HCT116 (cell line): ENCODE measurements around the gene ZNF785. TPM values are rescaled to one million over a fixed set of nuclear protein-coding genes. Genes with fewer than 3 reads are reported as not detected.

Experiments used
- ATAC-seq: fragments of 200-7000 bp; cut with Tn5 transposase; 2 replicates; pipeline ENCODE4 v1.9.1; 2020; ENCODE audit warnings: mild to moderate bottlenecking, moderate library complexity
- BruUV-seq: library from RNA; stranded (reverse); fragments of 400-500 nt; replicated peaks from 2 replicates; lab custom pipeline; 2021; lab: Mats Ljungman, UMichigan
- CTCF ChIA-PET: fragments of 300-600 bp; sonication (Branson Sonifier 250); formaldehyde crosslinking; loops from one replicate; lab custom pipeline; 2021; ENCODE audit warnings: antibody characterized with exemption; lab: Charles Lee
- POLR2A ChIA-PET: fragments of 300-600, 350-600 bp; sonication (Branson Sonifier 250); formaldehyde crosslinking; loops from one replicate; lab custom pipeline; 2021; ENCODE audit warnings: antibody characterized with exemption; lab: Charles Lee
- RAD21 ChIA-PET, 2 experiments: fragments of 300-600 bp; sonication (Branson Sonifier 250); formaldehyde crosslinking; loops; one replicate each; lab custom pipeline; 2023; ENCODE audit warnings: low total read pairs in 2 of 2; ENCODE audit not compliant: uncharacterized antibody in 2 of 2, unreplicated experiment in 2 of 2, low non-redundant PET in 1 of 2; lab: Charles Lee
- DNase-seq: peaks from one replicate; pipeline ENCODE4 v3.0.0-alpha.2; 2010; ENCODE audit warnings: low read depth, low spot score
- H2AFZ ChIP-seq: fragments of 200-600 bp; shearing (Covaris generic), sonication (generic); 2 replicates; pipeline ENCODE4 v1.6.1; 2017; ENCODE audit warnings: low read depth, mixed run types, mixed read lengths, antibody characterized with exemption, low read length; ENCODE audit not compliant: poor library complexity, severe bottlenecking
- H3K27ac ChIP-seq: 2 replicates; pipeline ENCODE4 v1.5.1; 2012; ENCODE audit warnings: low read depth, low read length
- H3K27me3 ChIP-seq: fragments of 200-600 bp; sonication (generic); 2 replicates; pipeline ENCODE4 v1.6.1; 2016; ENCODE audit warnings: mixed run types, low read length, mixed read lengths; ENCODE audit not compliant: insufficient read depth
- H3K36me3 ChIP-seq, 2 experiments: fragments of 200-500 bp in 1 of 2; fragments of 200-600 bp in 1 of 2; sonication (Bioruptor generic) in 1 of 2; sonication (generic) in 1 of 2; 2 replicates each; pipeline versions ENCODE4 v1.5.1 to v1.6.1; 2014 to 2016; ENCODE audit warnings: low read length in 2 of 2, inconsistent platforms in 1 of 2, mixed read lengths in 1 of 2, mixed run types in 1 of 2; ENCODE audit not compliant: insufficient read depth in 2 of 2, control insufficient read depth in 1 of 2
- H3K4me1 ChIP-seq, 2 experiments: fragments of 200-600 bp in 1 of 2; sonication (generic) in 1 of 2; 2 replicates each; pipeline versions ENCODE4 v1.5.1 to v1.6.1; 2012 to 2017; ENCODE audit warnings: low read length in 2 of 2, inconsistent platforms in 1 of 2, mild to moderate bottlenecking in 1 of 2, mixed read lengths in 1 of 2, mixed run types in 1 of 2, moderate library complexity in 1 of 2; ENCODE audit not compliant: insufficient read depth in 2 of 2, control insufficient read depth in 1 of 2
- H3K4me2 ChIP-seq: fragments of 200-600 bp; sonication (generic); 2 replicates; pipeline ENCODE4 v1.6.1; 2017; ENCODE audit warnings: mixed run types, low read length, mixed read lengths
- H3K4me3 ChIP-seq, 2 experiments: fragments of 200-600 bp in 1 of 2; sonication (generic) in 1 of 2; replicated peaks in 1 of 2; 2 replicates each; pipeline ENCODE4 v1.5.1; 2011 to 2016; ENCODE audit warnings: low read length in 2 of 2, control low read depth in 1 of 2, low read depth in 1 of 2, mild to moderate bottlenecking in 1 of 2, mixed read lengths in 1 of 2, mixed run types in 1 of 2
- H3K79me2 ChIP-seq: fragments of 200-600 bp; sonication (generic); 2 replicates; pipeline ENCODE4 v1.6.1; 2017; ENCODE audit warnings: mild to moderate bottlenecking, mixed run types, low read length, moderate library complexity, mixed read lengths; ENCODE audit not compliant: insufficient read depth
- H3K9ac ChIP-seq: fragments of 200-600 bp; sonication (generic); 2 replicates; pipeline ENCODE4 v1.6.1; 2016; ENCODE audit warnings: low read length, mixed read lengths
- H3K9me2 ChIP-seq: fragments of 200-600 bp; sonication (generic), shearing (Covaris generic); 2 replicates; pipeline ENCODE4 v1.6.1; 2017; ENCODE audit warnings: mixed run types, mild to moderate bottlenecking, moderate library complexity; ENCODE audit not compliant: insufficient read depth
- H3K9me3 ChIP-seq, 2 experiments: fragments of 200-500 bp in 1 of 2; fragments of 200-600 bp in 1 of 2; sonication (Bioruptor generic) in 1 of 2; sonication (generic) in 1 of 2; 2 replicates each; pipeline ENCODE4 v1.6.1; 2014 to 2017; ENCODE audit warnings: low read length in 2 of 2, mixed read lengths in 2 of 2, inconsistent platforms in 1 of 2, low read depth in 1 of 2, mild to moderate bottlenecking in 1 of 2, mixed run types in 1 of 2, moderate library complexity in 1 of 2; ENCODE audit not compliant: control insufficient read depth in 1 of 2, insufficient read depth in 1 of 2
- H4K20me1 ChIP-seq: fragments of 200-600 bp; sonication (generic), shearing (Covaris generic); 2 replicates; pipeline ENCODE4 v1.6.1; 2017; ENCODE audit warnings: mixed run types, mild to moderate bottlenecking, moderate library complexity; ENCODE audit not compliant: insufficient read depth
- ATF3 ChIP-seq: IDR thresholded peaks from 2 replicates; pipeline ENCODE4 v1.6.1; 2012
- CBX3 ChIP-seq: IDR thresholded peaks from 2 replicates; pipeline ENCODE4 v1.6.1; 2012; ENCODE audit warnings: low read depth
- CEBPB ChIP-seq: IDR thresholded peaks from 2 replicates; pipeline ENCODE4 v1.6.1; 2012; ENCODE audit warnings: low read depth
- CTCF ChIP-seq, 3 experiments: fragments of 200-600 bp in 1 of 3; sonication (generic) in 1 of 3; IDR thresholded peaks in 2 of 3; conservative IDR thresholded peaks in 1 of 3; 2 replicates each; pipeline ENCODE4 v1.5.1; 2012 to 2017; ENCODE audit warnings: low read depth in 2 of 3, low read length in 2 of 3, antibody characterized with exemption in 1 of 3, borderline replicate concordance in 1 of 3, control low read depth in 1 of 3, mild to moderate bottlenecking in 1 of 3, mixed read lengths in 1 of 3, mixed run types in 1 of 3, moderate library complexity in 1 of 3; ENCODE audit not compliant: insufficient read depth in 1 of 3
- EGR1 ChIP-seq: IDR thresholded peaks from 2 replicates; pipeline ENCODE4 v1.6.1; 2012; ENCODE audit warnings: low read depth
- ELF1 ChIP-seq: IDR thresholded peaks from 2 replicates; pipeline ENCODE4 v1.6.1; 2012; ENCODE audit warnings: low read depth, borderline replicate concordance
- EZH2 ChIP-seq: fragments of 200-600 bp; sonication (generic); IDR thresholded peaks from 2 replicates; pipeline ENCODE4 v1.6.1; 2017; ENCODE audit warnings: antibody characterized with exemption, mixed run types
- FOSL1 ChIP-seq: IDR thresholded peaks from 2 replicates; pipeline ENCODE4 v1.6.1; 2012; ENCODE audit warnings: low read depth
- JUND ChIP-seq: IDR thresholded peaks from 2 replicates; pipeline ENCODE4 v1.6.1; 2012
- MAX ChIP-seq: IDR thresholded peaks from 2 replicates; pipeline ENCODE4 v1.6.1; 2012
- POLR2A ChIP-seq: IDR thresholded peaks from 2 replicates; pipeline ENCODE4 v1.7.0; 2011; ENCODE audit warnings: borderline replicate concordance; ENCODE audit not compliant: insufficient read depth, insufficient read length; ENCODE audit errors: extremely low read depth
- POLR2AphosphoS5 ChIP-seq: IDR thresholded peaks from 2 replicates; pipeline ENCODE4 v1.6.1; 2011; ENCODE audit warnings: mild to moderate bottlenecking, low read depth, low read length, moderate library complexity
- RAD21 ChIP-seq: IDR thresholded peaks from 2 replicates; pipeline ENCODE4 v1.6.1; 2012; ENCODE audit warnings: low read depth, mild to moderate bottlenecking
- SP1 ChIP-seq: IDR thresholded peaks from 2 replicates; pipeline ENCODE4 v1.6.1; 2012; ENCODE audit warnings: low read depth
- SRF ChIP-seq: IDR thresholded peaks from 2 replicates; pipeline ENCODE4 v1.6.1; 2012; ENCODE audit warnings: low read depth
- YY1 ChIP-seq: IDR thresholded peaks from 2 replicates; pipeline ENCODE4 v1.6.1; 2011; ENCODE audit warnings: low read length, low read depth, moderate library complexity, mild to moderate bottlenecking; ENCODE audit not compliant: insufficient replicate concordance; ENCODE audit errors: extremely low read depth
- ZFX ChIP-seq: fragments of 450-650 bp; IDR thresholded peaks from 2 replicates; pipeline ENCODE4 v1.6.1; 2017
- ZNF274 ChIP-seq: fragments of 200-500 bp; sonication (Bioruptor generic); IDR thresholded peaks from 2 replicates; pipeline ENCODE4 v1.6.1; 2014; ENCODE audit warnings: mild to moderate bottlenecking, low read depth, low read length, inconsistent platforms
- intact Hi-C: fragments of 100-400 bp; cut with micrococcal nuclease; formaldehyde crosslinking; loops from 2 replicates; pipeline ENCODE4 v1.10.0; 2022
- total RNA-seq: library from RNA; stranded (reverse); gene quantifications from one replicate; pipeline ENCODE4 v1.2.1, GENCODE V29; 2021; ENCODE audit not compliant: unreplicated experiment

ZNF785 gene
- total RNA-seq, 1 experiment from 2014 or later: 0.15 TPM

GRCh38 chr16:30606004-30606403 lies 20.5 kb upstream of the ZNF785 start:
- Histone ChIP-seq H2AFZ (no peak overlapping the region), H3K4me1 (peaks cover 9 to 14% of the 10 kb centered on the region in 2 experiments; a peak in 2 of 4 replicates), H3K79me2 (peaks cover 16% of the 10 kb centered on the region), H3K4me3 (no peak overlapping the region), H3K27me3 (no peaks in the 10 kb centered on the region), H3K9me2 (no peaks in the 10 kb centered on the region), H3K4me2 (no peak overlapping the region), H3K9ac (no peak overlapping the region), H3K9me3 (no peaks in the 10 kb centered on the region), H3K36me3 (peaks cover 12 to 14% of the 10 kb centered on the region in 2 experiments; a peak in 3 of 4 replicates), H4K20me1 (no peaks in the 10 kb centered on the region), H3K27ac (no peak overlapping the region)
- POLR2A ChIA-PET: interaction anchor here (0.7 kb wide), 1 partner anchor 11 kb away, joined by 3 read pairs; no protein-coding TSS in a partner anchor
- RAD21 ChIA-PET: no interaction called here
- BruUV-seq: no TSS peak
- ATAC-seq (no peak), DNase-seq (no peak)
- CTCF ChIA-PET: no interaction called here
- no peak for TF ChIP-seq ZNF274
- TF ChIP-seq SP1: no peak
- TF ChIP-seq CEBPB: no peak
- TF ChIP-seq POLR2A: no peak
- TF ChIP-seq EGR1: no peak
- no peak for TF ChIP-seq ATF3
- TF ChIP-seq ZFX: no peak
- TF ChIP-seq FOSL1: no peak
- intact Hi-C loops: no loop called here

GRCh38 chr16:30605158-30605557 lies 19.7 kb upstream of the ZNF785 start:
- peaks cover 12 to 14% of the 10 kb centered on the region in 2 experiments; a peak in 3 of 4 replicates for H3K36me3 ChIP-seq
- ChIA-PET POLR2A (interaction anchor here (0.7 kb wide), 1 partner anchor 10 kb away, joined by 3 read pairs; no protein-coding TSS in a partner anchor), CTCF (no interaction called here), RAD21 (no interaction called here)
- no peaks in the 10 kb centered on the region for H3K9me2 ChIP-seq
- no peak for DNase-seq
- peaks cover 6 to 8% of the 10 kb centered on the region in 2 experiments; a peak in 2 of 4 replicates for H3K4me1 ChIP-seq
- BruUV-seq: no TSS peak
- no peak overlapping the region for H3K4me3 ChIP-seq
- H3K4me2 ChIP-seq: no peak overlapping the region
- peaks cover 16% of the 10 kb centered on the region for H3K79me2 ChIP-seq
- no peak overlapping the region for H2AFZ ChIP-seq
- H3K27me3 ChIP-seq: no peaks in the 10 kb centered on the region
- H3K9ac ChIP-seq: no peak overlapping the region
- intact Hi-C loops: no loop called here
- ATAC-seq: no peak
- H3K9me3 ChIP-seq: no peaks in the 10 kb centered on the region
- TF ChIP-seq JUND (no peak), MAX (no peak), ZFX (no peak), POLR2AphosphoS5 (no peak), ATF3 (no peak), SP1 (no peak), EZH2 (no peak), YY1 (no peak), ELF1 (no peak), CTCF (IDR thresholded peaks at IDR 0.05 in 2 of 3, conservative IDR thresholded peaks at IDR 0.05 in 1 of 3; ENCODE audit: borderline replicate concordance in 1 of 3, insufficient read depth in 1 of 3, low read depth in 2 of 3, low read length in 2 of 3) (no peak), EGR1 (no peak), SRF (no peak), RAD21 (no peak), CBX3 (no peak), FOSL1 (no peak)
- no peak overlapping the region for H3K27ac ChIP-seq
- no peaks in the 10 kb centered on the region for H4K20me1 ChIP-seq
